ENCODE measurements around the gene GAS6.
"Not testable (repeated sequence)": the region's sequence is repeated elsewhere in the genome, so short reads cannot be mapped to it uniquely, and the experiment has no call there.

Gene GAS6

GRCh38 chr13:113805431-113806103 lies 58.3 kb downstream of the GAS6 start:
- FAIRE-seq = no peak

GRCh38 chr13:113804703-113805430 lies 59.0 kb downstream of the GAS6 start:
- FAIRE-seq = no peak

GRCh38 chr13:113804017-113804702 lies 59.7 kb downstream of the GAS6 start:
- no peak for FAIRE-seq

GRCh38 chr13:113803409-113804016 lies 60.4 kb downstream of the GAS6 start:
- no peak for FAIRE-seq

- FAIRE-seq = no peak
These were observed 61.1 kb downstream of the GAS6 start for GRCh38 chr13:113802761-113803160.

GRCh38 chr13:113802090-113802531 lies 61.8 kb downstream of the GAS6 start:
- no peak for FAIRE-seq

- no peak for FAIRE-seq
These were observed 62.5 kb downstream of the GAS6 start for GRCh38 chr13:113801289-113801961.

GRCh38 chr13:113800576-113800926 lies 63.3 kb downstream of the GAS6 start:
- no peak for FAIRE-seq

- no peak for FAIRE-seq
These were observed 65.6 kb downstream of the GAS6 start for GRCh38 chr13:113798200-113798811.

GRCh38 chr13:113796964-113797676 lies 66.8 kb downstream of the GAS6 start:
- FAIRE-seq = no peak

- no peak for FAIRE-seq
These were observed 67.5 kb downstream of the GAS6 start for GRCh38 chr13:113796211-113796963.

GRCh38 chr13:113795362-113795761 lies 68.5 kb downstream of the GAS6 start:
- not testable (repeated sequence) for FAIRE-seq

GRCh38 chr13:113794764-113795173 lies 69.1 kb downstream of the GAS6 start:
- FAIRE-seq = no peak

GRCh38 chr13:113794086-113794485 lies 69.8 kb downstream of the GAS6 start:
- FAIRE-seq = no peak

GRCh38 chr13:113793718-113794085 lies 70.2 kb downstream of the GAS6 start:
- FAIRE-seq = no peak

GRCh38 chr13:113792886-113793717 lies 70.8 kb downstream of the GAS6 start:
- FAIRE-seq = no peak

GRCh38 chr13:113792236-113792770 lies 71.6 kb downstream of the GAS6 start:
- FAIRE-seq = no peak

GRCh38 chr13:113791761-113792160 lies 72.1 kb downstream of the GAS6 start:
- no peak for FAIRE-seq

GRCh38 chr13:113791226-113791625 lies 72.7 kb downstream of the GAS6 start:
- no peak for FAIRE-seq

GRCh38 chr13:113789931-113790330 lies 73.9 kb downstream of the GAS6 start:
- not testable (repeated sequence) for FAIRE-seq
